ENCODE results near the gene TRIM49B.
"Not testable (repeated sequence)": the region's sequence is repeated elsewhere in the genome, so short reads cannot be mapped to it uniquely, and the experiment has no call there.

The TRIM49B gene, protein sequence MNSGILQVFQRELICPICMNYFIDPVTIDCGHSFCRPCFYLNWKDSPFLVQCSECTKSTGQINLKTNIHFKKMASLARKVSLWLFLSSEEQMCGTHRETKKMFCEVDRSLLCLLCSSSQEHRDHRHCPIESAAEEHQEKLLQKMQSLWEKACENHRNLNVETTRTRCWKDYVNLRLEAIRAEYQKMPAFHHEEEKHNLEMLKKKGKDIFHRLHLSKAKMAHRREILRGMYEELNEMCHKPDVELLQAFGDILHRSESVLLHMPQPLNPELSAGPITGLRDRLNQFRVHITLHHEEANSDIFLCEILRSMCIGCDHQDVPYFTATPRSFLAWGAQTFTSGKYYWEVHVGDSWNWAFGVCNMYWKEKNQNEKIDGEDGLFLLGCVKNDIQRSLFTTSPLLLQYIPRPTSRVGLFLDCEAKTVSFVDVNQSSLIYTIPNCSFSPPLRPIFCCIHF

GRCh38 chr11:49028523-49028922, at the start of gene TRIM49B:
TSS of gene TRIM49B (plus strand) at chr11:49028823. CDS start at chr11:49031600, 2,777 bp downstream.
- not testable (repeated sequence) for DNase-seq

DNA sequence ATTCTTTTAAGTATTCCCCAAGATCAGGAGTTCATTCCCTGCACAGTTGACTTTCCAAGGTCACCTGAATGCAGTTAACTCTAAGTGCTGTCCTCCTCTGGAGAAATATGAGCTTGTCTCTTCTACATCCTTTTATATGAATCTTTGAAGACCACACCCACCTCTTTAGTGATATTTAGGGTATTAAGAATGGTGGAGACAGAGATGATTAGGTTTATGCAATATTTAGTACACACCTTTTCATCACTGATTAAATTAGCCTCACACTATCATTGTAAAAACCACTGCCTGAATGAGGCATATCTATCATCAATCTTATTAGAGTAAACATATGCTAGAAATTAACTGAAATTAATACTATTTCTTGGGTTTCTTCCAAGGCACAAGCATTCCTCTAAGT, 44.8 kb upstream of the TRIM49B start, which contains the start of gene TRIM51G:
Gene TRIM51G, minus strand, starts transcription at position 101 of the 400 bp plus-strand sequence. CDS start 2,190 bp downstream, outside the sequence.
- not testable (repeated sequence) for DNase-seq

DNA sequence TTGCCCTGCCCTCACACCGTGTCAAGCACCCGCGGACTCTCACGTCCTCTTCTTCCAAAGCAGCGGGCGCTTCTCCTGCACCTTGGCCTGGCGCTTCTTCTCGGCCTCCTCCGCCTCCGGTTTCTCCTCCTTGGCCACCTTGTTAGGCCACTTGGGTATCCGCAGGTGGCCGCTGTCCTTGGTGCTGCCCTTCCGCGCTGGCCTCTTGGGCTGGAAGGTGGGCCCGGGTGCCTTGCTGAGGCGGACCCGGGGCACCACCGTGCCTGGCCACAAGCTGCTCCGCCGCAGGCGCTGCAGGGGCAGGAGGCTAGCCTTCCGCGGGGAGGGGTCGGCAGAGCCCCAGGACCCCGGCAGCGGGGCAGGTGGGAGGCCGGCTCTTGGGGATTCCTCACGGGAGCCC, 19.6 kb downstream of the TRIM49B start:
- not testable (repeated sequence) for DNase-seq

DNA sequence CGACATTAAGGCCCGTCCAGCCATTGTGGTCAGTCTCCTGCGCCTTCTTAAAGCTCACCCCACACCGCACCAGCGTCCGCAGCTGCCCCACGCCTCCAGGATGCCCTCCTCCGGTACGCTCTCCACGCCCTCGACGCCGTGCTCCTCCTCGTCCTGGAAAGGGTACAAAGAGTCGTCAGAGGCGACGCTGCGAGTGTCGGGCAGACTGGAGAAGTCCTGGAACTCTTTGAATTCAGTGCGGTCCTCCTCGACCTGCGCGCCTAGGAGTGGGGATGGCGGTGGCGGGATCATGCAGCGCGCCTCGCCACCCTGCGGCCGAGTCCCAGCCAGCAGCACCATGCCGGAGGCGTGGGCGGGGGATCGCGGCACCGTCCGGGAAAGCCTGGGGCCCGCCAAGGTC, 21.2 kb downstream of the TRIM49B start:
- not testable (repeated sequence) for DNase-seq

- DNase-seq: not testable (repeated sequence)
These were observed 30.4 kb downstream of the TRIM49B start, which contains the start of gene TRIM64C for GRCh38 chr11:49059012-49059411. TSS of gene TRIM64C (minus strand) at chr11:49059112. CDS start at chr11:49059112, 0 bp downstream.

- DNase-seq: not testable (repeated sequence)
These were observed 41.3 kb downstream of the TRIM49B start for GRCh38 chr11:49069897-49070296.
